K562 (cell line): ENCODE results near the gene RNF223. TPM values are rescaled to one million over a fixed set of nuclear protein-coding genes. Genes with fewer than 3 reads are reported as not detected.

ENCODE experiments used
- E2F6 ChIP-seq, 2 experiments: IDR thresholded peaks; 2 replicates each; pipeline ENCODE4 v1.6.1; 2011; ENCODE audit warnings: borderline replicate concordance in 1 of 2, control low read depth in 1 of 2, low read depth in 1 of 2, low read length in 1 of 2, mild to moderate bottlenecking in 1 of 2, mixed read lengths in 1 of 2, moderate library complexity in 1 of 2; ENCODE audit not compliant: insufficient read depth in 1 of 2, insufficient read length in 1 of 2, poor library complexity in 1 of 2, severe bottlenecking in 1 of 2; ENCODE audit errors: extremely low read depth in 1 of 2
- MAZ ChIP-seq, 2 experiments: fragments of 450-650 bp in 1 of 2; sonication (generic) in 1 of 2; formaldehyde crosslinking; IDR thresholded peaks in 1 of 2; conservative IDR thresholded peaks in 1 of 2; 2 replicates each; pipeline versions ENCODE4 v1.4.0 to v1.5.0; 2020; ENCODE audit warnings: mild to moderate bottlenecking in 1 of 2, missing genetic modification reagents in 1 of 2
- NFATC3 ChIP-seq: fragments of 450-650 bp; IDR thresholded peaks from 2 replicates; pipeline ENCODE4 v1.6.1; 2017; ENCODE audit warnings: mild to moderate bottlenecking
- NFRKB ChIP-seq: fragments of 450-650 bp; IDR thresholded peaks from 2 replicates; pipeline ENCODE4 v1.6.1; 2016; ENCODE audit warnings: low read depth
- NFXL1 ChIP-seq: fragments of 450-650 bp; formaldehyde crosslinking; IDR thresholded peaks from 2 replicates; pipeline ENCODE4 v1.4.0; 2021; ENCODE audit warnings: mild to moderate bottlenecking
- PRPF4 ChIP-seq: fragments of 200-400 bp; formaldehyde crosslinking; IDR thresholded peaks from one replicate; pipeline ENCODE4 v1.6.1; 2017; ENCODE audit warnings: low read length, low read depth, mild to moderate bottlenecking; ENCODE audit not compliant: insufficient read depth, poor library complexity, severe bottlenecking
- SP1 ChIP-seq: sonication (generic); formaldehyde crosslinking; IDR thresholded peaks from 2 replicates; pipeline ENCODE4 v1.8.1; 2022; ENCODE audit warnings: mild to moderate bottlenecking, missing genetic modification reagents
- TFAP4 ChIP-seq: sonication (generic); formaldehyde crosslinking; IDR thresholded peaks from 2 replicates; pipeline ENCODE4 v1.8.0; 2022; ENCODE audit warnings: missing genetic modification reagents, mild to moderate bottlenecking, moderate library complexity, borderline replicate concordance
- YY1 ChIP-seq, 3 experiments: IDR thresholded peaks; 2 replicates each; pipeline ENCODE4 v1.6.1; 2011; ENCODE audit warnings: low read length in 2 of 3, mild to moderate bottlenecking in 2 of 3, moderate library complexity in 2 of 3, borderline replicate concordance in 1 of 3, control low read depth in 1 of 3, low read depth in 1 of 3; ENCODE audit not compliant: insufficient read depth in 3 of 3, insufficient replicate concordance in 2 of 3, control insufficient read depth in 1 of 3, insufficient read length in 1 of 3; ENCODE audit errors: extremely low read depth in 1 of 3
- ZBTB1 ChIP-seq: sonication (generic); formaldehyde crosslinking; IDR thresholded peaks from 2 replicates; pipeline ENCODE4 v1.8.1; 2023; ENCODE audit warnings: missing genetic modification reagents, low read depth, mild to moderate bottlenecking, borderline replicate concordance
- ZC3H11A ChIP-seq: IDR thresholded peaks from 2 replicates; pipeline ENCODE4 v1.6.1; 2012; ENCODE audit warnings: low read depth, low read length, improper control_type of control experiment
- ZFP30 ChIP-seq: fragments of 250-450 bp; sonication (Bioruptor Pico); IDR thresholded peaks from 2 replicates; pipeline ENCODE4 v1.8.0; 2022; ENCODE audit warnings: moderate library complexity, mild to moderate bottlenecking, inconsistent platforms, borderline replicate concordance
- ZKSCAN8 ChIP-seq: fragments of 200-800 bp; sonication (Bioruptor generic); IDR thresholded peaks from 2 replicates; pipeline ENCODE4 v1.6.1; 2016; ENCODE audit warnings: missing genetic modification characterization, missing compliant biosample characterization
- ZNF12 ChIP-seq: sonication (generic); formaldehyde crosslinking; IDR thresholded peaks from 2 replicates; pipeline ENCODE4 v1.4.0; 2020; ENCODE audit warnings: mild to moderate bottlenecking, missing genetic modification reagents
- ZNF384 ChIP-seq: IDR thresholded peaks from 2 replicates; pipeline ENCODE4 v1.6.1; 2012; ENCODE audit warnings: low read depth, low read length, improper control_type of control experiment
- ZNF589 ChIP-seq: fragments of 200-800 bp; sonication (Bioruptor generic); IDR thresholded peaks from 2 replicates; pipeline ENCODE4 v1.6.1; 2016; ENCODE audit warnings: low read depth, missing genetic modification characterization, missing compliant biosample characterization
- ZNF655 ChIP-seq: fragments of 250-450 bp; sonication (Bioruptor Pico); IDR thresholded peaks from 2 replicates; pipeline ENCODE4 v1.5.0; 2021
- polyA plus RNA-seq, 8 experiments: library from polyadenylated mRNA; depleted of rRNA in 4 of 8; stranded (reverse) in 5 of 8; unstranded in 3 of 8; fragments of >200 nt; fragmentation: Nextera tagmentation in 2 of 8; fragmentation: Illumina TruSeq in 1 of 8; extraction: Ambion mirVana in 2 of 8; extraction: Trizol in 1 of 8; gene quantifications; 2 replicates each; pipeline versions ENCODE4 v1.2.1 to v1.2.3, GENCODE V29; 2011 to 2014; ENCODE audit warnings: inconsistent platforms in 1 of 8, missing spikeins in 1 of 8
- total RNA-seq, 7 experiments: library from RNA; depleted of rRNA in 6 of 7; stranded (reverse); fragments of >200 nt in 6 of 7; fragmentation: Illumina TruSeq in 2 of 7; extraction: Trizol in 2 of 7; gene quantifications; 2 replicates each; pipeline versions ENCODE4 v1.2.1 to v1.2.3, GENCODE V29; 2011 to 2021; ENCODE audit warnings: low replicate concordance in 1 of 7
- TF ChIP-seq, protein P1 (sequence below), 2 experiments: fragments of 450-650 bp; conservative IDR thresholded peaks; 2 replicates each; pipeline ENCODE4 v1.6.1; 2017; ENCODE audit warnings: mild to moderate bottlenecking in 2 of 2, moderate library complexity in 2 of 2

The RNF223 gene
- total and polyA plus RNA-seq, 9 of the 15 experiments (the other 6 are each of a cell fraction or from before 2014, with no cell fraction given) = 0.04 to 0.32 TPM; not detected in 7

- TF ChIP-seq, protein P1, sequence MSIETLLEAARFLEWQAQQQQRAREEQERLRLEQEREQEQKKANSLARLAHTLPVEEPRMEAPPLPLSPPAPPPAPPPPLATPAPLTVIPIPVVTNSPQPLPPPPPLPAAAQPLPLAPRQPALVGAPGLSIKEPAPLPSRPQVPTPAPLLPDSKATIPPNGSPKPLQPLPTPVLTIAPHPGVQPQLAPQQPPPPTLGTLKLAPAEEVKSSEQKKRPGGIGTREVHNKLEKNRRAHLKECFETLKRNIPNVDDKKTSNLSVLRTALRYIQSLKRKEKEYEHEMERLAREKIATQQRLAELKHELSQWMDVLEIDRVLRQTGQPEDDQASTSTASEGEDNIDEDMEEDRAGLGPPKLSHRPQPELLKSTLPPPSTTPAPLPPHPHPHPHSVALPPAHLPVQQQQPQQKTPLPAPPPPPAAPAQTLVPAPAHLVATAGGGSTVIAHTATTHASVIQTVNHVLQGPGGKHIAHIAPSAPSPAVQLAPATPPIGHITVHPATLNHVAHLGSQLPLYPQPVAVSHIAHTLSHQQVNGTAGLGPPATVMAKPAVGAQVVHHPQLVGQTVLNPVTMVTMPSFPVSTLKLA (conservative IDR thresholded peaks at IDR 0.05) = 0 out of 4 replicates have a peak, but pooled peaks of 1 of the 2 experiments have one; percentile 29
- TF ChIP-seq ZFP30 (CRISPR knock-in tag) (no peak), MAZ (CRISPR knock-in tag; conservative IDR thresholded peaks at IDR 0.05 in 1 of 2, IDR thresholded peaks at IDR 0.05 in 1 of 2) (peak in 1 of 2 experiments; percentile 38; a peak in 1 of 4 replicates), ZNF655 (CRISPR knock-in tag) (no peak), ZKSCAN8 (CRISPR knock-in tag) (0 out of 2 replicates have a peak, but pooled peaks have one; percentile 45), NFATC3 (0 out of 2 replicates have a peak, but pooled peaks have one; percentile 42), ZBTB1 (CRISPR knock-in tag) (no peak), NFXL1 (CRISPR knock-in tag) (no peak), PRPF4 (no peak), ZC3H11A (no peak), TFAP4 (CRISPR knock-in tag) (0 out of 2 replicates have a peak, but pooled peaks have one; percentile 43), YY1 (IDR thresholded peaks at IDR 0.05; ENCODE audit: borderline replicate concordance in 1 of 3, control insufficient read depth in 1 of 3, extremely low read depth in 1 of 3, insufficient read depth in 3 of 3, insufficient read length in 1 of 3, insufficient replicate concordance in 2 of 3, low read depth in 1 of 3, low read length in 2 of 3) (peak; percentile 48 to 90 (median 65)), E2F6 (IDR thresholded peaks at IDR 0.05; ENCODE audit: borderline replicate concordance in 1 of 2, extremely low read depth in 1 of 2, insufficient read depth in 1 of 2, insufficient read length in 1 of 2, low read depth in 1 of 2, low read length in 1 of 2, poor library complexity in 1 of 2, severe bottlenecking in 1 of 2) (peak in 1 of 2 experiments; percentile 48), ZNF589 (CRISPR knock-in tag) (0 out of 2 replicates have a peak, but pooled peaks have one; percentile 27), NFRKB (0 out of 2 replicates have a peak, but pooled peaks have one; percentile 68), SP1 (CRISPR knock-in tag) (0 out of 2 replicates have a peak, but pooled peaks have one; percentile 30), ZNF12 (CRISPR knock-in tag) (0 out of 2 replicates have a peak, but pooled peaks have one; percentile 39), ZNF384 (no peak)
These were observed 35.6 kb upstream of the RNF223 start (continued) for GRCh38 chr1:1109743-1110142.
